Right kidney (tissue), 1 donor: ENCODE measurements around the gene NR3C2.

Experiments used
- DNase-seq: peaks from one replicate; pipeline ENCODE4 v3.0.0-alpha.2; 2016

The NR3C2 gene

GRCh38 chr4:148069086-148069894, 372.9 kb downstream of the NR3C2 start:
- no peak for DNase-seq

- DNase-seq, result no peak
Observed at GRCh38 chr4:148068065-148068911, 373.9 kb downstream of the NR3C2 start.

- no peak for DNase-seq
Observed at GRCh38 chr4:148067301-148067916, 374.8 kb downstream of the NR3C2 start.

- DNase-seq, result no peak
Observed at GRCh38 chr4:148065075-148065474, 377.1 kb downstream of the NR3C2 start.

GRCh38 chr4:148064451-148064850, 377.8 kb downstream of the NR3C2 start:
- no peak for DNase-seq

GRCh38 chr4:148062301-148062950, 379.8 kb downstream of the NR3C2 start:
- DNase-seq, result no peak

GRCh38 chr4:148061795-148062194, 380.4 kb downstream of the NR3C2 start:
- DNase-seq, result peak; percentile 36

GRCh38 chr4:148061141-148061481, 381.1 kb downstream of the NR3C2 start:
- DNase-seq, result peak; percentile 34

GRCh38 chr4:148060264-148061140, 381.7 kb downstream of the NR3C2 start:
- DNase-seq, result no peak

GRCh38 chr4:148059617-148060180, 382.5 kb downstream of the NR3C2 start:
- no peak for DNase-seq

GRCh38 chr4:148057984-148058859, 384.0 kb downstream of the NR3C2 start:
- DNase-seq, result no peak

GRCh38 chr4:148057516-148057915, 384.7 kb downstream of the NR3C2 start:
- DNase-seq, result no peak

- no peak for DNase-seq
Observed at GRCh38 chr4:148056879-148057278, 385.3 kb downstream of the NR3C2 start.

- DNase-seq, result no peak
Observed at GRCh38 chr4:148055844-148056243, 386.4 kb downstream of the NR3C2 start.

GRCh38 chr4:148054275-148054674, 387.9 kb downstream of the NR3C2 start:
- no peak for DNase-seq

- DNase-seq, result no peak
Observed at GRCh38 chr4:148053298-148054003, 388.8 kb downstream of the NR3C2 start.

GRCh38 chr4:148052448-148052847, 389.8 kb downstream of the NR3C2 start:
- DNase-seq, result no peak

- no peak for DNase-seq
Observed at GRCh38 chr4:148051403-148051802, 390.8 kb downstream of the NR3C2 start.

GRCh38 chr4:148048598-148048997, 393.6 kb downstream of the NR3C2 start:
- no peak for DNase-seq
